HCT116 (cell line): ENCODE results near the gene DEPDC5. TPM values are rescaled to one million over a fixed set of nuclear protein-coding genes. Genes with fewer than 3 reads are reported as not detected.

Experiments used
- ATAC-seq: fragments of 200-7000 bp; cut with Tn5 transposase; 2 replicates; pipeline ENCODE4 v1.9.1; 2020; ENCODE audit warnings: mild to moderate bottlenecking, moderate library complexity
- BruUV-seq: library from RNA; stranded (reverse); fragments of 400-500 nt; replicated peaks from 2 replicates; lab custom pipeline; 2021; lab: Mats Ljungman, UMichigan
- CTCF ChIA-PET: fragments of 300-600 bp; sonication (Branson Sonifier 250); formaldehyde crosslinking; loops from one replicate; lab custom pipeline; 2021; ENCODE audit warnings: antibody characterized with exemption; lab: Charles Lee
- POLR2A ChIA-PET: fragments of 300-600, 350-600 bp; sonication (Branson Sonifier 250); formaldehyde crosslinking; loops from one replicate; lab custom pipeline; 2021; ENCODE audit warnings: antibody characterized with exemption; lab: Charles Lee
- RAD21 ChIA-PET, 2 experiments: fragments of 300-600 bp; sonication (Branson Sonifier 250); formaldehyde crosslinking; loops; one replicate each; lab custom pipeline; 2023; ENCODE audit warnings: low total read pairs in 2 of 2; ENCODE audit not compliant: uncharacterized antibody in 2 of 2, unreplicated experiment in 2 of 2, low non-redundant PET in 1 of 2; lab: Charles Lee
- DNase-seq: peaks from one replicate; pipeline ENCODE4 v3.0.0-alpha.2; 2010; ENCODE audit warnings: low read depth, low spot score
- H2AFZ ChIP-seq: fragments of 200-600 bp; shearing (Covaris generic), sonication (generic); 2 replicates; pipeline ENCODE4 v1.6.1; 2017; ENCODE audit warnings: low read depth, mixed run types, mixed read lengths, antibody characterized with exemption, low read length; ENCODE audit not compliant: poor library complexity, severe bottlenecking
- H3K27ac ChIP-seq: 2 replicates; pipeline ENCODE4 v1.5.1; 2012; ENCODE audit warnings: low read depth, low read length
- H3K27me3 ChIP-seq: fragments of 200-600 bp; sonication (generic); 2 replicates; pipeline ENCODE4 v1.6.1; 2016; ENCODE audit warnings: mixed run types, low read length, mixed read lengths; ENCODE audit not compliant: insufficient read depth
- H3K36me3 ChIP-seq, 2 experiments: fragments of 200-500 bp in 1 of 2; fragments of 200-600 bp in 1 of 2; sonication (Bioruptor generic) in 1 of 2; sonication (generic) in 1 of 2; 2 replicates each; pipeline versions ENCODE4 v1.5.1 to v1.6.1; 2014 to 2016; ENCODE audit warnings: low read length in 2 of 2, inconsistent platforms in 1 of 2, mixed read lengths in 1 of 2, mixed run types in 1 of 2; ENCODE audit not compliant: insufficient read depth in 2 of 2, control insufficient read depth in 1 of 2
- H3K4me1 ChIP-seq, 2 experiments: fragments of 200-600 bp in 1 of 2; sonication (generic) in 1 of 2; 2 replicates each; pipeline versions ENCODE4 v1.5.1 to v1.6.1; 2012 to 2017; ENCODE audit warnings: low read length in 2 of 2, inconsistent platforms in 1 of 2, mild to moderate bottlenecking in 1 of 2, mixed read lengths in 1 of 2, mixed run types in 1 of 2, moderate library complexity in 1 of 2; ENCODE audit not compliant: insufficient read depth in 2 of 2, control insufficient read depth in 1 of 2
- H3K4me2 ChIP-seq: fragments of 200-600 bp; sonication (generic); 2 replicates; pipeline ENCODE4 v1.6.1; 2017; ENCODE audit warnings: mixed run types, low read length, mixed read lengths
- H3K4me3 ChIP-seq, 2 experiments: fragments of 200-600 bp in 1 of 2; sonication (generic) in 1 of 2; replicated peaks in 1 of 2; 2 replicates each; pipeline ENCODE4 v1.5.1; 2011 to 2016; ENCODE audit warnings: low read length in 2 of 2, control low read depth in 1 of 2, low read depth in 1 of 2, mild to moderate bottlenecking in 1 of 2, mixed read lengths in 1 of 2, mixed run types in 1 of 2
- H3K79me2 ChIP-seq: fragments of 200-600 bp; sonication (generic); 2 replicates; pipeline ENCODE4 v1.6.1; 2017; ENCODE audit warnings: mild to moderate bottlenecking, mixed run types, low read length, moderate library complexity, mixed read lengths; ENCODE audit not compliant: insufficient read depth
- H3K9ac ChIP-seq: fragments of 200-600 bp; sonication (generic); 2 replicates; pipeline ENCODE4 v1.6.1; 2016; ENCODE audit warnings: low read length, mixed read lengths
- H3K9me2 ChIP-seq: fragments of 200-600 bp; sonication (generic), shearing (Covaris generic); 2 replicates; pipeline ENCODE4 v1.6.1; 2017; ENCODE audit warnings: mixed run types, mild to moderate bottlenecking, moderate library complexity; ENCODE audit not compliant: insufficient read depth
- H3K9me3 ChIP-seq, 2 experiments: fragments of 200-500 bp in 1 of 2; fragments of 200-600 bp in 1 of 2; sonication (Bioruptor generic) in 1 of 2; sonication (generic) in 1 of 2; 2 replicates each; pipeline ENCODE4 v1.6.1; 2014 to 2017; ENCODE audit warnings: low read length in 2 of 2, mixed read lengths in 2 of 2, inconsistent platforms in 1 of 2, low read depth in 1 of 2, mild to moderate bottlenecking in 1 of 2, mixed run types in 1 of 2, moderate library complexity in 1 of 2; ENCODE audit not compliant: control insufficient read depth in 1 of 2, insufficient read depth in 1 of 2
- H4K20me1 ChIP-seq: fragments of 200-600 bp; sonication (generic), shearing (Covaris generic); 2 replicates; pipeline ENCODE4 v1.6.1; 2017; ENCODE audit warnings: mixed run types, mild to moderate bottlenecking, moderate library complexity; ENCODE audit not compliant: insufficient read depth
- ATF3 ChIP-seq: IDR thresholded peaks from 2 replicates; pipeline ENCODE4 v1.6.1; 2012
- CBX3 ChIP-seq: IDR thresholded peaks from 2 replicates; pipeline ENCODE4 v1.6.1; 2012; ENCODE audit warnings: low read depth
- CEBPB ChIP-seq: IDR thresholded peaks from 2 replicates; pipeline ENCODE4 v1.6.1; 2012; ENCODE audit warnings: low read depth
- EZH2 ChIP-seq: fragments of 200-600 bp; sonication (generic); IDR thresholded peaks from 2 replicates; pipeline ENCODE4 v1.6.1; 2017; ENCODE audit warnings: antibody characterized with exemption, mixed run types
- EZH2phosphoT487 ChIP-seq: fragments of 200-600 bp; IDR thresholded peaks from 2 replicates; pipeline ENCODE4 v1.6.1; 2018; ENCODE audit warnings: antibody characterized with exemption, borderline replicate concordance
- FOSL1 ChIP-seq: IDR thresholded peaks from 2 replicates; pipeline ENCODE4 v1.6.1; 2012; ENCODE audit warnings: low read depth
- JUND ChIP-seq: IDR thresholded peaks from 2 replicates; pipeline ENCODE4 v1.6.1; 2012
- MAX ChIP-seq: IDR thresholded peaks from 2 replicates; pipeline ENCODE4 v1.6.1; 2012
- POLR2A ChIP-seq: IDR thresholded peaks from 2 replicates; pipeline ENCODE4 v1.7.0; 2011; ENCODE audit warnings: borderline replicate concordance; ENCODE audit not compliant: insufficient read depth, insufficient read length; ENCODE audit errors: extremely low read depth
- POLR2AphosphoS5 ChIP-seq: IDR thresholded peaks from 2 replicates; pipeline ENCODE4 v1.6.1; 2011; ENCODE audit warnings: mild to moderate bottlenecking, low read depth, low read length, moderate library complexity
- RAD21 ChIP-seq: IDR thresholded peaks from 2 replicates; pipeline ENCODE4 v1.6.1; 2012; ENCODE audit warnings: low read depth, mild to moderate bottlenecking
- SP1 ChIP-seq: IDR thresholded peaks from 2 replicates; pipeline ENCODE4 v1.6.1; 2012; ENCODE audit warnings: low read depth
- TCF7L2 ChIP-seq: IDR thresholded peaks from 2 replicates; pipeline ENCODE4 v1.7.0; 2011; ENCODE audit warnings: borderline replicate concordance, inconsistent platforms; ENCODE audit not compliant: insufficient read depth, insufficient read length; ENCODE audit errors: extremely low read depth
- YY1 ChIP-seq: IDR thresholded peaks from 2 replicates; pipeline ENCODE4 v1.6.1; 2011; ENCODE audit warnings: low read length, low read depth, moderate library complexity, mild to moderate bottlenecking; ENCODE audit not compliant: insufficient replicate concordance; ENCODE audit errors: extremely low read depth
- ZBTB33 ChIP-seq: IDR thresholded peaks from 2 replicates; pipeline ENCODE4 v1.6.1; 2011; ENCODE audit warnings: mild to moderate bottlenecking, low read length, moderate library complexity; ENCODE audit not compliant: insufficient replicate concordance; ENCODE audit errors: extremely low read depth
- ZFX ChIP-seq: fragments of 450-650 bp; IDR thresholded peaks from 2 replicates; pipeline ENCODE4 v1.6.1; 2017
- ZNF274 ChIP-seq: fragments of 200-500 bp; sonication (Bioruptor generic); IDR thresholded peaks from 2 replicates; pipeline ENCODE4 v1.6.1; 2014; ENCODE audit warnings: mild to moderate bottlenecking, low read depth, low read length, inconsistent platforms
- intact Hi-C: fragments of 100-400 bp; cut with micrococcal nuclease; formaldehyde crosslinking; loops from 2 replicates; pipeline ENCODE4 v1.10.0; 2022
- total RNA-seq: library from RNA; stranded (reverse); gene quantifications from one replicate; pipeline ENCODE4 v1.2.1, GENCODE V29; 2021; ENCODE audit not compliant: unreplicated experiment

DEPDC5 gene
- total RNA-seq, 1 experiment from 2014 or later: 35.0 TPM

- DNase-seq (no peak), ATAC-seq (no peak)
- Histone ChIP-seq H3K4me2 (no peak overlapping the region), H4K20me1 (no peaks in the 10 kb centered on the region), H3K79me2 (peaks cover 86% of the 10 kb centered on the region), H3K36me3 (peaks cover 7 to 14% of the 10 kb centered on the region in 2 experiments; a peak in 3 of 4 replicates), H3K9ac (no peak overlapping the region), H3K4me1 (peaks cover 6 to 30% of the 10 kb centered on the region in 2 experiments; a peak in 3 of 4 replicates), H3K9me2 (no peaks in the 10 kb centered on the region), H3K9me3 (no peaks in the 10 kb centered on the region), H2AFZ (no peak overlapping the region), H3K4me3 (no peak overlapping the region), H3K27me3 (no peaks in the 10 kb centered on the region), H3K27ac (no peak overlapping the region)
- no peak for TF ChIP-seq ZBTB33
- no peak for TF ChIP-seq TCF7L2
- no peak for TF ChIP-seq EZH2
- no TSS peak for BruUV-seq
- ChIA-PET CTCF (no interaction called here), RAD21 (no interaction called here), POLR2A (no interaction called here)
- intact Hi-C loops: no loop called here
Measured at GRCh38 chr22:31742682-31743081, 11.1 kb upstream of the DEPDC5 start.

GRCh38 chr22:31743871-31744270, 9.9 kb upstream of the DEPDC5 start:
- H2AFZ ChIP-seq: no peak overlapping the region
- no peaks in the 10 kb centered on the region for H3K9me2 ChIP-seq
- no peak overlapping the region for H3K4me2 ChIP-seq
- no peaks in the 10 kb centered on the region for H3K27me3 ChIP-seq
- ATAC-seq (no peak), DNase-seq (no peak)
- ChIA-PET RAD21 (interaction anchor here in 1 of 2 experiments (0.7 kb wide), 1 partner anchor 233 kb away, joined by 4 read pairs; no protein-coding TSS in a partner anchor), CTCF (no interaction called here), POLR2A (no interaction called here)
- H3K27ac ChIP-seq: no peak overlapping the region
- H3K9me3 ChIP-seq: no peaks in the 10 kb centered on the region
- intact Hi-C loops: no loop called here
- H3K4me1 ChIP-seq: peaks cover 15 to 40% of the 10 kb centered on the region in 2 experiments; a peak in 3 of 4 replicates
- no peak overlapping the region for H3K4me3 ChIP-seq
- no peaks in the 10 kb centered on the region for H4K20me1 ChIP-seq
- BruUV-seq: no TSS peak
- H3K36me3 ChIP-seq: peaks cover 2 to 9% of the 10 kb centered on the region in 2 experiments; a peak in 2 of 4 replicates
- peaks cover 87% of the 10 kb centered on the region for H3K79me2 ChIP-seq
- no peak overlapping the region for H3K9ac ChIP-seq
- TF ChIP-seq CBX3 (no peak), ZNF274 (no peak), RAD21 (no peak), EZH2phosphoT487 (no peak), ATF3 (no peak), POLR2A (no peak), ZFX (no peak), YY1 (no peak), JUND (no peak), POLR2AphosphoS5 (no peak), SP1 (no peak), FOSL1 (no peak), CEBPB (no peak), TCF7L2 (no peak), MAX (no peak)
